Fibroblast of villous mesenchyme (primary cell): Measurements from ENCODE around the gene FGF3. TPM values are rescaled to one million over a fixed set of nuclear protein-coding genes. Genes with fewer than 3 reads are reported as not detected.

Experiments used
- DNase-seq: peaks from one replicate; pipeline ENCODE4 v3.0.0-alpha.2; 2010; ENCODE audit warnings: low read depth
- H3K4me3 ChIP-seq: 2 replicates; pipeline ENCODE4 v1.5.1; 2011; ENCODE audit warnings: low read depth, mild to moderate bottlenecking, low read length
- total RNA-seq: library from RNA; depleted of rRNA; stranded (reverse); fragments of >200 nt; gene quantifications from 2 replicates; pipeline ENCODE4 v1.2.3, GENCODE V29; 2012
- TF ChIP-seq, protein P1 (sequence below): IDR thresholded peaks from 2 replicates; pipeline ENCODE4 v1.5.1; 2012; ENCODE audit warnings: low read depth, mild to moderate bottlenecking, low read length; ENCODE audit not compliant: insufficient read depth

FGF3 gene
- total RNA-seq, 1 donor: not detected

DNA sequence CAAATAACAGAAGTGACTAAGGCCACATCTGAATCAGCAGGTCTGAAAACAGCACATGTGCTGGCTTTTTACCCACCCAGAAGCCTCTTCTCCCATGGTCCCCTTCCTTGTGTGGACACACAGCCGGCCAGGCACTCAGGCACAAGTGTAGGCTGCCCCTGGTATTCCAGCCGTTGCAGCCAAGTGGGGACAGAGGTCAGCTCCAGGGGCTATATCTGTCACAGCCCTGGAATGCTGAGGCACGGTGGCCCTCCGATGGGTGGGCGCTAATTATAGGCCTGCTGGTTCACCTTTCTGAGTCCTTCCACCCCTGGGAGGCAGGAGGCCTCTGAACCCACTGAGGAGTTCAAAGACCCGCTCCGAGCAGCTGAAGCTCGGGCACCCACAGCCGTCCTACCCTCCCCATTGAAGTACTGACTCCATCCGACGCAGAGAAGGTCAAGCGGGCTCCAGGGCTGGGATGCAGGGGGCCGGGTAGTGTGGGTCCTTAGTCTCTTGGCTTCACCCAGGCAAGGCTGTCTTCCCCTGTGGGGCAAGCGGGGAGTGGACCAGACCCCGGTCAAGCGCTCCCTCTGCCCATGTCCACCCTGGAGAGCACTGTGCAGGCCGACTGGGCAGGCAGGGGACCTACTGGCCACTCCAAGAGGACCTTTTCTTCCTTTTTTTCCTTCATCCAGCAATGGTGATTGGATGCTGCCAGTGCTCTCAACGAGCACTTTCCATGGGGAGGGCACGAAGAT lies 14.3 kb downstream of the FGF3 start:
- TF ChIP-seq, protein P1, sequence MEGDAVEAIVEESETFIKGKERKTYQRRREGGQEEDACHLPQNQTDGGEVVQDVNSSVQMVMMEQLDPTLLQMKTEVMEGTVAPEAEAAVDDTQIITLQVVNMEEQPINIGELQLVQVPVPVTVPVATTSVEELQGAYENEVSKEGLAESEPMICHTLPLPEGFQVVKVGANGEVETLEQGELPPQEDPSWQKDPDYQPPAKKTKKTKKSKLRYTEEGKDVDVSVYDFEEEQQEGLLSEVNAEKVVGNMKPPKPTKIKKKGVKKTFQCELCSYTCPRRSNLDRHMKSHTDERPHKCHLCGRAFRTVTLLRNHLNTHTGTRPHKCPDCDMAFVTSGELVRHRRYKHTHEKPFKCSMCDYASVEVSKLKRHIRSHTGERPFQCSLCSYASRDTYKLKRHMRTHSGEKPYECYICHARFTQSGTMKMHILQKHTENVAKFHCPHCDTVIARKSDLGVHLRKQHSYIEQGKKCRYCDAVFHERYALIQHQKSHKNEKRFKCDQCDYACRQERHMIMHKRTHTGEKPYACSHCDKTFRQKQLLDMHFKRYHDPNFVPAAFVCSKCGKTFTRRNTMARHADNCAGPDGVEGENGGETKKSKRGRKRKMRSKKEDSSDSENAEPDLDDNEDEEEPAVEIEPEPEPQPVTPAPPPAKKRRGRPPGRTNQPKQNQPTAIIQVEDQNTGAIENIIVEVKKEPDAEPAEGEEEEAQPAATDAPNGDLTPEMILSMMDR: no peak
- no peak for DNase-seq
- H3K4me3 ChIP-seq: no peak overlapping the region

GRCh38 chr11:69803604-69804218 lies 15.5 kb downstream of the FGF3 start:
- TF ChIP-seq, protein P1: no peak
- DNase-seq: no peak
- H3K4me3 ChIP-seq: no peak overlapping the region

GRCh38 chr11:69803022-69803421 lies 16.2 kb downstream of the FGF3 start:
- TF ChIP-seq, protein P1: no peak
- H3K4me3 ChIP-seq: no peak overlapping the region
- DNase-seq: no peak

GRCh38 chr11:69802590-69802989 lies 16.6 kb downstream of the FGF3 start:
- TF ChIP-seq, protein P1: no peak
- H3K4me3 ChIP-seq: no peak overlapping the region
- DNase-seq: no peak

DNA sequence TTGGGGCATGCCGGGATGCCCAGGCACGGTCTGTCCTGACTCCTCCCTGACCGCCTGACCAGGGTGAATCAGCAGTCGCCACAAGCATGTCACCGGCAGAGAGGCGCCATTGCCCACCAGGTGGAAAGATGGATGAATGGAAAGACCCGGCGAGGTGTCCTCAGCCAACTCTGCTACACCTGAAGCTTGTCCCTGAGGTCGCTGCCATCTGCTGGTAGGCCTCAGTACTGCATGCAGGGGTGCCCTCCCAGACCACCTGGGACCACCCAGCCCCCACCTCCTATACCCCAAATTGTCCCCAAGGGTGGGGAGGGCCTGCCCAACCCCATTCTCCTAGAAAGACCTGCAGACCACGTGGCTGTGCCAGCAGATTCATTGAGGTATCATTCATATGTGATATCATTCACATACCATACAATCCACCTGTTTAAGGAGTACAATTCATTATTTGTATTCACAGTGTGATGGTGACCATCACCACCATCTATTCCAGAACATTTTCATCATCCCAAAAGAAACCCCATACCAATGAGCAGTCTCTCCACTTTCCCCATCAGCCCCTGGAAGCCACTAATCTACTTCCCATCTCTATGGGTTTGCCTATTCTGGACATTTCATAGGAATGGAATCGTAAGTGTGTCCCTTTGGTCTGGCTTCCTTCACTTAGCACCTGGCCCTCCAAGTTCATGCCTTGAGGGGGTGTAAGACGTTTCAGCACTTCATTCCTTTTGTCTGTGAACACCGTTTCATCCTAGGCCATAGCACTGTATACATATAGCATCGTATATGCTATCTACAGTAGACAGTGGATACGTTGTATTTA lies 17.5 kb downstream of the FGF3 start:
- DNase-seq: peak; percentile 7
- TF ChIP-seq, protein P1: peak; percentile 86
- no peak overlapping the region for H3K4me3 ChIP-seq

DNA sequence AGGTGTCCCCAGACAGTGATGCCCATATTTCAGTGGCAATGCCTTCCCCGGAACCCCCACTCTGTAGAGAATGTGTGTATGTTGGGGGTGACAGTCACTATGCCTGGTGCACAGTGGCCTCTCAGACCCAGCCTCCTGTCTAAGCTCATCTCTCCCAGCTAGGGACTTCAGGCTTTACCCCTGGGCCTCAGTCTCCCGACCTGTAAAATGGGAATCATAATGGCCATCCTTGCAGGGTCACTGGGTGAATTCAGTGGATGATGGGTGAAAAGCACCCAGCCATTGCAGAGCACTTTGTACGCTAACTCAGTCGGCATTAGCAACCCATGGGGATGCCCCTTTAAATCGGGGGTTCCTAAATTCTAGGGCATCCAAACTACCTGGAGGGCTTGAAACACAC lies 18.9 kb downstream of the FGF3 start:
- TF ChIP-seq, protein P1: no peak
- DNase-seq: no peak
- H3K4me3 ChIP-seq: no peak overlapping the region
